Adipocyte (in vitro differentiated cells): ENCODE results near the gene AADACL3.
"Not testable (repeated sequence)": the region's sequence is repeated elsewhere in the genome, so short reads cannot be mapped to it uniquely, and the experiment has no call there.

Source experiments
- DNase-seq: peaks from one replicate; pipeline ENCODE4 v3.0.0-alpha.2; 2015; ENCODE audit warnings: low read depth
- H3K27me3 ChIP-seq: replicated peaks from 2 replicates; pipeline ENCODE4 v1.7.0; 2013; ENCODE audit warnings: mild to moderate bottlenecking, low read length, moderate library complexity; ENCODE audit not compliant: control insufficient read depth, insufficient read depth
- H3K36me3 ChIP-seq: 2 replicates; pipeline ENCODE4 v1.7.0; 2013; ENCODE audit warnings: low read length, mild to moderate bottlenecking, moderate library complexity; ENCODE audit not compliant: control insufficient read depth, insufficient read depth, severe bottlenecking
- H3K4me1 ChIP-seq: 2 replicates; pipeline ENCODE4 v1.7.0; 2013; ENCODE audit warnings: mild to moderate bottlenecking, low read length, moderate library complexity; ENCODE audit not compliant: control insufficient read depth, insufficient read depth
- H3K4me3 ChIP-seq: 2 replicates; pipeline ENCODE4 v1.7.0; 2013; ENCODE audit warnings: mild to moderate bottlenecking, low read length, moderate library complexity
- H3K9ac ChIP-seq: 2 replicates; pipeline ENCODE4 v1.7.0; 2013; ENCODE audit warnings: mild to moderate bottlenecking, low read length, moderate library complexity
- H3K9me3 ChIP-seq: 2 replicates; pipeline ENCODE4 v1.7.0; 2013; ENCODE audit warnings: mild to moderate bottlenecking, low read length, moderate library complexity; ENCODE audit not compliant: control insufficient read depth

Gene AADACL3

GRCh38 chr1:12697397-12697796, 18.5 kb upstream of the AADACL3 start:
- Histone ChIP-seq H3K9me3 (peaks cover 6% of the 10 kb centered on the region), H3K4me3 (no peak overlapping the region), H3K4me1 (peaks cover 21% of the 10 kb centered on the region), H3K36me3 (no peaks in the 10 kb centered on the region), H3K27me3 (no peaks in the 10 kb centered on the region), H3K9ac (no peak overlapping the region)
- peak; percentile 7 for DNase-seq

- H3K36me3 ChIP-seq, result no peaks in the 10 kb centered on the region
- no peak overlapping the region for H3K9ac ChIP-seq
- no peaks in the 10 kb centered on the region for H3K27me3 ChIP-seq
- no peak for DNase-seq
- no peak overlapping the region for H3K4me3 ChIP-seq
- peaks cover 29% of the 10 kb centered on the region for H3K9me3 ChIP-seq
- H3K4me1 ChIP-seq, result peaks cover 2% of the 10 kb centered on the region
These were observed 12.0 kb upstream of the AADACL3 start for GRCh38 chr1:12703821-12704451.

DNA sequence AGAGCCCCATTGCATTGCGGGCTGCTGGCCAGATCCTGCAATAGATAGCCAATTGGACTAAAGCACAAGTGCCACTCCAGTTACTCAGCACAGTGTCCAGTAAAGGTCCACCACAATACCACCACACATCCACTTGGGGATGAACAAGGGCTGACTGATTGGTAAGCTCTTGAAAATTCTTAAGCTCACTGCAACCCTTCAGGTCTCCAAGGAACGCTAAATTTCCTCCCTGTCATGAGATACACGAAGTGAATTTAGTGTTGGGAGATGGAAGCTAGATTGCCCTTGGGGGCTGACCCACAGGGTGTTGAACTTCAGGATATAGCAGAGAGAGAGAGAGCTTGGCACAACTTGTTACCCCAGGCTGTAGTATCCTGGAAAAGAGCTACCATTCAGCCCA, 9.8 kb upstream of the AADACL3 start:
- DNase-seq, result no peak
- H3K4me1 ChIP-seq, result peaks cover 23% of the 10 kb centered on the region
- H3K4me3 ChIP-seq, result no peak overlapping the region
- H3K27me3 ChIP-seq, result no peaks in the 10 kb centered on the region
- no peaks in the 10 kb centered on the region for H3K36me3 ChIP-seq
- peaks cover 29% of the 10 kb centered on the region for H3K9me3 ChIP-seq
- no peak overlapping the region for H3K9ac ChIP-seq

DNA sequence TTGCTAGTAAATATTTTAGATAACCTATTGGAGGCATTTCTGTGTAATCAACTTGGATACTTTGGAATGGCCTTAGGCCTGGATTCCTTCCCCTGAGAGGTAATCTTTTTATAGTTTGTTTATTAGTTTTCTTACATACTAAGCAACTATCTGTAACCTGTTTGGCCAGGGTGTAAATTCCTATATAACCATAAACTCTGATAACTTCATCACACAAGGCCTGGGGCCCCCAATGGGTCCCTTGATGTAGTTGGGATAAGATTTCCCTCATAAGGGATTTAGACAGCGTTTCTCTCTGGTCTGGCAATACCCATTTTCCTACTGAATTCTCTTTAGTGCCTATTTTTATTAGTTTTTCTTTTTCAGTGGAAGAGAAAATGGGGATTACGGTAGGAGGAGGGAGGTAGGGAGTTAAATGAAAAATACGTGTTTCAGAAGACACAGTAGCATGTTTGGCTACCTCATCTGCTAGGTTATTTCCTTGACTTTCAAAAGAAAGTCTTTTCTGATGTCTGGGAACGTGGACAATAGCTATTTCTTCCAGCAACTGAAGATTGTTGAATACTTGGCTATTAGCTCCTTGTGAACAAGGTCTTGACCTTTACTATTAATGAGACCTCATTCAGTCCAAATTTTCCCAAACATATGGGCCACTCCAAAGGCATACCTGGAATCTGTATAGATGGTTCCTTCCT, 7.4 kb upstream of the AADACL3 start:
- DNase-seq, result no peak
- no peak overlapping the region for H3K4me3 ChIP-seq
- no peaks in the 10 kb centered on the region for H3K27me3 ChIP-seq
- H3K36me3 ChIP-seq, result no peaks in the 10 kb centered on the region
- peaks cover 16% of the 10 kb centered on the region for H3K9me3 ChIP-seq
- peaks cover 44% of the 10 kb centered on the region for H3K4me1 ChIP-seq
- H3K9ac ChIP-seq, result no peak overlapping the region

DNA sequence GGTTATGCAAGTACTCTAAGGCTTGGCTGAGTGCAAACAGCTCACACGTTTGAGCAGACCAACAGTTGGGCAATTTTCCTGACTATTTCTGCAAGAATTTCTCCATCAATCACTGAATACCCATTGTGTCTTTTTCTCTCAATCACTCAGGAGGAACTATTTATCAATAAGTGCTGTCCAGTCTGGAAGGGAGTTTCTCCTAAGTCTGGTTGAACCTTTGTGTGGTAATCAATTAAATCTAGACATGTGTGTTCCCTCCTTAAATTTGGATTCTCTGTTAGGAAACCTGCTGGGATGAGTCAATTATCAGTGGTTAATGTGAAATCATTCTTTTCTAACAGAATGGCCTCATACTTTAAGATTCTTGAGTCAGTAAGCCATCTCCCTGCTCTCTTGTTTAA, 6.8 kb upstream of the AADACL3 start:
- H3K4me1 ChIP-seq, result peaks cover 44% of the 10 kb centered on the region
- H3K4me3 ChIP-seq, result no peak overlapping the region
- DNase-seq, result no peak
- H3K27me3 ChIP-seq, result no peaks in the 10 kb centered on the region
- H3K36me3 ChIP-seq, result no peaks in the 10 kb centered on the region
- H3K9ac ChIP-seq, result peak overlapping the region; percentile 65
- H3K9me3 ChIP-seq, result peaks cover 11% of the 10 kb centered on the region

DNA sequence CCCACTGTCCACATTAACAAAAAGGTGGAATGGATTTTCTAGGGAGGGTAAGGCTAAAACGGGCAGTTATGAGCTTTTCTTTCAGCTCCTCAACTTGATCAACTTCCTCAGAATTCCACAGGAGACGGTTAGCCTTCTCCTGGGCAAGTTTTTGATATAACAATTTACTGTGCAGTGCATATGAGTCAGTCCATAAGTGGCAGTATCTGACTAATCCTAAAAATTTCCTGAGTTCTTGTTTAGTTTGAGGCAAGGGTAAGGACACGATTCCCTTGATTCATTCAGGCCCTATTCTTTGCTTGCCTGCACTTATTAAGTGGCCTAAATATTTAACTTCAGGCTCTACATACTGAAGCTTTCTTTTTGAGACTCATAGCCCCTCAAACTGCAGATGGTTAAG, 6.2 kb upstream of the AADACL3 start:
- peaks cover 5% of the 10 kb centered on the region for H3K9me3 ChIP-seq
- peak overlapping the region; percentile 65 for H3K9ac ChIP-seq
- peaks cover 47% of the 10 kb centered on the region for H3K4me1 ChIP-seq
- peak overlapping the region; percentile 32 for H3K4me3 ChIP-seq
- no peak for DNase-seq
- H3K36me3 ChIP-seq, result no peaks in the 10 kb centered on the region
- no peaks in the 10 kb centered on the region for H3K27me3 ChIP-seq

DNA sequence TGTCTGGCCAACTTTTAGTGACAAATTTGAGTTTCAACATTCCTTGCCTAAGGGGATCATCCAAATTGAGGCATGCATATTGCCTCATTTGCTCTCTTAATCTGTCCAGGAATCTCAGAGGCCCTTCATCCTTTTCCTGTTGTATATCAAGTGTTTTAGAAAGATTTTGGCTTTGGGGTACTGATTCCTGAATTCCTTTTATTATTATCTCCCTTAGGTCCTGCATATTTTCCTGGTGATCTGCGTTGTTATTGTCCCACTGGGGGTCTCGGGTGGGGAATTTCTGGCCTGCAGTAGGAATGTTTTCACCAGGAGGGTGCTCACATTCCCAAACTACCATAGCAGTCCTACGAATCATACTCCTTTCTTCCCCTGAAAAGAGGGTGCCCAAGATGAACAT, 4.4 kb upstream of the AADACL3 start:
- no peaks in the 10 kb centered on the region for H3K27me3 ChIP-seq
- no peak overlapping the region for H3K4me3 ChIP-seq
- peak; percentile 27 for DNase-seq
- peak overlapping the region; percentile 57 for H3K9ac ChIP-seq
- no peaks in the 10 kb centered on the region for H3K9me3 ChIP-seq
- no peaks in the 10 kb centered on the region for H3K36me3 ChIP-seq
- peaks cover 60% of the 10 kb centered on the region for H3K4me1 ChIP-seq

DNA sequence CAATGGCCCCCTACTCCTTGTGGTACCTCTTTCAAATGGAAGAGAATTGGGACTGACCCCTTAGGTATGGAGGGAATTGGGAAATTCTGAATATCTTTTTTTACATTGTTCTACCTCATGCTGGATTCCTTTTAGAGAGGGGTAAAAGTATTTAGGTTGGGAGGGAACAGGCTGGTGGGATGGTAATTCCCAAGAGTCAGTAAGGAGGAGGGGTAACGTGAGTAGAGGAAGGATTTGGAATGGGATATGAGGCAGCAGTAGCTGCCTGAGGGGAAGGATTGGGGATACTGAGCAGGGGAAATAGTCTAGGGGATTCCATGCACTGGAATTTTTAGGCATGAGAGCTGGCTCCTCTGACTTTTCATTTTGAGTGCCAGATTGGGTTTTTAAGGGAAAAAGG, 3.8 kb upstream of the AADACL3 start:
- H3K9me3 ChIP-seq, result no peaks in the 10 kb centered on the region
- peaks cover 61% of the 10 kb centered on the region for H3K4me1 ChIP-seq
- H3K4me3 ChIP-seq, result no peak overlapping the region
- H3K27me3 ChIP-seq, result no peaks in the 10 kb centered on the region
- no peaks in the 10 kb centered on the region for H3K36me3 ChIP-seq
- H3K9ac ChIP-seq, result peak overlapping the region; percentile 57
- no peak for DNase-seq

DNA sequence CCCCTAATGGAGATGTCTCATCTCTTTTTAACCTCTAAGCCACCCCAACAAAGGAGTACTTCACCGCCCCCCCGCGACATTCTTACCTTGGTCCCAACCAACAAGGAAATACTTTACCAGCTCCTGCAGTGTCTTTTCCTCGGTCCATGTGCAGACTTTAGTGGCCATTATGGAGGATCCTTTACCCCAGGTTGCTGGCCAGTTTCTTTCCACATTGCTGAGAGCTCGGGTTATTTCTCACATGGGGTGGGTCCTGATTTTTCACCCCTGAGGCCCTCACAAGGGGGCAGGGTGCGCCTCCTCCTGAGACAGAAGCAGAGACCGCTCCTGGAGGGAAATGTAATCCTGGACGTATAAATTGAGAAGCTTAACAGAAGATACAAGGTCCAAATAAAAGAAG, 3.0 kb upstream of the AADACL3 start:
- no peak for DNase-seq
- Histone ChIP-seq H3K4me1 (peaks cover 69% of the 10 kb centered on the region), H3K9me3 (no peaks in the 10 kb centered on the region), H3K4me3 (no peak overlapping the region), H3K27me3 (peaks cover 3% of the 10 kb centered on the region), H3K36me3 (no peaks in the 10 kb centered on the region), H3K9ac (no peak overlapping the region)

- not testable (repeated sequence) for H3K27me3 ChIP-seq, H3K4me3 ChIP-seq, H3K9me3 ChIP-seq, H3K36me3 ChIP-seq, H3K9ac ChIP-seq, DNase-seq
- peaks cover 70% of the 10 kb centered on the region for H3K4me1 ChIP-seq
These were observed 2.3 kb upstream of the AADACL3 start for GRCh38 chr1:12713651-12714050.

- peak; percentile 12 for DNase-seq
- Histone ChIP-seq H3K36me3 (no peaks in the 10 kb centered on the region), H3K9me3 (no peaks in the 10 kb centered on the region), H3K4me1 (peaks cover 59% of the 10 kb centered on the region), H3K9ac (no peak overlapping the region), H3K4me3 (no peak overlapping the region), H3K27me3 (peaks cover 3% of the 10 kb centered on the region)
These were observed 1.0 kb upstream of the AADACL3 start for GRCh38 chr1:12714710-12715475.
